NK-92 treated with Interleukin-12 subunit alpha and Interleukin-12 subunit beta, amount 100 ng/mL, for 24 hours (cell line): ENCODE measurements around the gene KCNH4.
A peak's percentile ranks its signal among the peaks of the same experiment; 100 is the strongest.
"Not testable (repeated sequence)": the region's sequence is repeated elsewhere in the genome, so short reads cannot be mapped to it uniquely, and the experiment has no call there.

Source experiments
- DNase-seq: peaks from one replicate; lab custom pipeline; 2025; lab: John Stamatoyannopoulos, UW

Gene KCNH4

DNA sequence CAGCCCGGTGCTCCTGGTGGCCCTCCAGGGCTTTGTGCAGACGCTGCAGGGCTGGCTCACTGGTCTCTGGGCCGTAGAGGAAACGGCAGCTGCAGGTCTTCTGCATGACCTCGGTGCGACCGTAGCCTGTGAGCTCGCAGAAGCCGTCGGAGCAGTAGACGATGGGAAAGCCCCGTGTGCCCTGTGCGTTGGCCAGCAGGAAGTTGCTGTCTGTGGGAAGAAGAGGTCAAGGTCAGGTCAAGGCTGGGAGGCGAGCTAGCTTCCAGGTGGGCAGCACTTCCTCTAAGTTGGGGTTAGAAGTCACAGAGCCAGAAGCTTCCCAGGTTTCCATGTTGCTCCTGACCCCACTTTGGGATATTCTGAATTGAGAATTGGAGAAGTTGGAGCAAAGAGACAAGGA is 2.1 kb downstream of the KCNH4 start:
- no peak for DNase-seq

DNA sequence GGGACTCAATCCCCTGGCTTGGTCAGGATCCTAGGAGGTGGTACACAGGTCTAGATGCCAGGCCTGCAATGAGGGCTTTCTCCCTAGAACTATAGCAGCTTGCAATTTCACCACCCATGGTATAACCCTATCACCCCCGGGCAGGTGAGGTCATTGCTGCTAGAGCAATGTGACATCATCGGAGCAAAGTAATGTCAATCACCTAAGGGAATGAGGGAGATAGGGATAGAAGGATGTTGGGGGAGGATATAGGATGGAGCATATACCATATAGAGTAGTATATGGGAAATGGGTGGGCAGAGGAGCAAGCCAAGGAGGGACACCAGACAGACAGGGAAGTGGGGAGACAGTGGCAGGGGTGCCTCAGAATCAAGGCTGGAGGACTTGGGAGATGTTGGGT is 3.3 kb downstream of the KCNH4 start:
- DNase-seq, result no peak

DNA sequence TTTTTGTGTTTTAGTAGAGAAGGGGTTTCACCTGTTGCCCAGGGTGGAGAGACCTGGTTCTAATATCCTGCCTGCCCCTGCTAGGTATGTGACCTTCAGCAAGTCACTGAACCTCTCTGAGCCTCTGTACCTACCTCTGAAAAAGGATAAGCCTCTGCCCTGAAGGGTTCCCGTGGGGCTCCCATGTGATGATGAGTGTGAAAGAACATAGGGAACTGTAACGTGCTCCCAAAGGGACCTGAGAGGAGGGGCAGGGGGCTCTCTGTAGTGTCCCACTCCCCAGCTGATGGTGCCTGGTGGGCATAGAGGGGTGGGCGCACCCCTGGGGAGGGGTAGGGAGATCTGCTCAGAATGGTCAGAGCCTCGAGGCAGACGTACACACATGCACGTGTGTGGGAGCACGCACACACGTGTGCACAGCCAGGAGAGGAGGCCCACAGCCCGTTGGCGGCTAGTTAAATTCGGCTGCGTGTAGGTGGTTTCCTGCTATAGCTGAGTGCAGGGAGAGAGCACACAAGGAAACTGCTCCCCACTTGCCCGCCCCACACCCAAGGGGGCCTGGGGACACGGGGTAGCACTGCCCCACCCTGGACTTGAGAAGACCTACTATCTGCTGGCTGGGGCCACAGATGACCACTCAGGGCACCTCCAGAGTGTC is 6.7 kb downstream of the KCNH4 start:
- DNase-seq, result no peak

DNA sequence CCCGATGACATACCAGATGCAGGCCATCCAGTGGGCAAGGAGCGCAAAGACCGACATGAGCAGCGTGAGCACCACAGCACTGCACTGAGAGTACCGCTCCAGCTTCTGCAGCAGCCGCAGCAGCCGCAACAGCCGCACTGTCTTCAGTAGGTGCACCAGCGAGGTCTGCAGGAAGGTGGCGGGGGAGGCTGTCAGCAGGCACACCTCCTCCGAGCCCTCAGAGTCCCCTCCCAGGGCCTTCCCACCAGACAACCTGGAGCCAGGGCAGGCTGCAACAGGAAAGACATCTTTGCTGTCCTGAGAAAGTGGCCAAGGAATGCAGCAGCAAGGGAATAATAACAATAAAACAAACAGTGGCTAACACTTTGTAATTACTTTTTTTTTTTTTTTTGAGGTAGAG is 9.1 kb downstream of the KCNH4 start:
- DNase-seq, result no peak

- DNase-seq, result no peak
Measured at GRCh38 chr17:42169351-42169750, 11.6 kb downstream of the KCNH4 start.

DNA sequence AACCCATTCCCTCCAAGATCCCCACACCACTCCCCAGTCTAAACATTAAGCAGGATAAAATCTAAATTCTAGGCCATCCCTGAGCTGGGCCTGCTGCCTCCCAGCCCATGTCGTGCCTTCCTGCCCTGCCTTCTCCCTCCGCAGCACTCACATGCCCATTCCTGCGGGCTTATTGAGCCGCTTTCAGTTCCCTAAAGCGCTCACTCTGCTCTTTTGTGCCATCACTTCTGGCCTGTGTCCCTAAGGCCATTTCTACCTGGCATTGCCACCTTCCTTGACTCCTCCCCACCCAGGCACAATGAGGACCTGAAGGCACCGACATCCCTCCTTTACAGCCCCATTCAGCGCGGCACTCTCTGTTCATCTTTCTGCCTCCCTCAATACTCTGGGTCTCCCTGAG is 13.1 kb downstream of the KCNH4 start:
- no peak for DNase-seq

DNA sequence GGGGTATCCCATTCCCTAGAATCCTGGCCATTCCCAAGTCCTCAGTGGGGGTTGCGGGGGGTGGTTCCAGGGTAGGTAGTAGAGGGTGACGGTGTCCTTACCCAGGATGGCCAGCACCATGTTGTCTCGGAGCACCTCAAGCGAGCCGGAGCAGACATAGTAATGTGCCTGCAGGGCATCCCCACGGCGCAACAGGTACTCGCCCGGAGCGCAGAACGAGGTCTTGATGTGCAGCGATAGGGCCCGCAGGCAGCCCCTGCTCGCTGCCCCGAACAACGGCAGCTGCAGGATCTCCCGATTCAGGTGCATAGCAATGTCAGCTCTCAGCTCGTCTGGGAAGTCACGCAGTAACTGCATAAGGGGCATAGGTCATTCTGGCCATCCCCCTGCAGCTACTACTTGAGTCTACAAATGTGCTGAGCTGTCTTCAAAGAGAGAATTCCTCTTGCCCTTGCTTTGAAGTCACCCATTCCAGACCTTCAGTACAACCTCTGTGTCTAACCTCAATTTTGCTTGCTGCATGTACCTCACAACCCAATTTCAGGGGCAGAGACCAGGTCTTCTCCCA is 14.7 kb downstream of the KCNH4 start:
- DNase-seq, result no peak

- DNase-seq, result no peak
Measured at GRCh38 chr17:42165751-42166150, 15.2 kb downstream of the KCNH4 start.

- no peak for DNase-seq
Measured at GRCh38 chr17:42163696-42164407, 17.1 kb downstream of the KCNH4 start.

DNA sequence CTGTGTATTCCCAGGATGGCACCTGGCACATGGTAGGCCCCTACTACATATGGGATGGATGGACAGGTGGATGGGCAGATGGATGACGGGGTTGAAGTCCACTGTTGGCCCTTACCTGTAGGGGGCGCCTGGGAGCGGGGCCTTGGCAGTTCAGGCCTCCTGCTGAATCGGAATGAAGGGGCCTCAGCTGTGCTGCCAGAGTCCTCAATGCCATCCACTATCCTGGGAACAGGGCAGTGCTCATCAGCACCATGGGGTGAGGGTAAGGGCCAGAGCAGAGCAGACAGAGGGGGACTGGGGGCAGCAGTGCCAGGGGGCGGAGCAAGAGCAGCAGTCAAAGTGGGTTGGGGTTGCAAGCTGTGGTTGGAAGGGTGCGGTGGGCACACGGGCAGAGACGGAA is 17.8 kb downstream of the KCNH4 start:
- DNase-seq, result peak; percentile 6

- no peak for DNase-seq
Measured at GRCh38 chr17:42160531-42160910, 20.4 kb downstream of the KCNH4 start.

- no peak for DNase-seq
Measured at GRCh38 chr17:42159796-42160530, 21.0 kb downstream of the KCNH4 start.

GRCh38 chr17:42155614-42156045 is 25.3 kb downstream of the KCNH4 start:
- DNase-seq, result no peak

GRCh38 chr17:42153919-42154742 is 26.8 kb downstream of the KCNH4 start:
- DNase-seq, result no peak

- DNase-seq, result no peak
Measured at GRCh38 chr17:42146911-42147607, 33.9 kb downstream of the KCNH4 start.

DNA sequence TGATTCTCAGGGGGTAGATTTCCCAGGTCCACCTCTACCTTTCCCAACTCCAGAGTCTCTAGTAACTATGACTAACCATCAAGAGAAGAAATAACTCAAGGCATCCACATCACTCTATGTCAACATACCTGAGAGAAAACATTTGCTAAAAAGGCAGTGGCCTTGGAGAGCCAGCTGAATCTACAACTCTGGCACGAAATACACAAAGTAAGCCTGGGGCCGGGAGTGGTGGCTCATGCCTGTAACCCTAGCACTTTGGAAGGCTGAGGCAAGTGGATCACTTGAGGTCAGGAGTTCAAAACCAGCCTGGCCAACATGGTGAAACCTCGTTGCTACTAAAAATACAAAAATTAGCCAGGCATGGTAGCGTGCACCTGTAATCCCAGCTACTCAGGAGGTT is 37.8 kb downstream of the KCNH4 start:
- DNase-seq, result not testable (repeated sequence)

DNA sequence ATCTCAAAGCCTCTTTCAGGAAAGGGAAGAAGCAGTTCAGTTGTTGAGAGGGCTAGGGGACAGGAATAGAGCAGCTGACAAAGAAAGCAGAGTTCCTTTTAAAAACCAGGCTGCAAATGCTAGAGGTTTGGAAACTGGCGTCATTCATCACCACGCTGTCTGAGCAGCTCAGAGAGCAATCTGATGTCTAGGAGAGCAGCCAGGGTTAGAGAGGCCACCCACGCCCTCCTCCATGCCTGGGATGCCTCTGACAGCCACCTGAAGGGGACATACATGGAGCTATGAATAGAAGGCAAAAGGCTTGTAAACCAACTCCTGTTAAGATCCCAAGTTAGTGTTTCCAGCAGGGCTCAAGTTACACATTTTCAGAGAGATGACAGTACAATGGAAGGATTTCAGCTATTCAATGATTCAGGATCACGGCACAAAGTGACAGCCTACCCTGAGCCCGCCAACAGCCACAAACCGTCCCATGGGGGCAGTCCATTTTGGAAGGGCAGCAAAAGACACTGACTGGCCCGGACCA is 38.5 kb downstream of the KCNH4 start:
- no peak for DNase-seq

DNA sequence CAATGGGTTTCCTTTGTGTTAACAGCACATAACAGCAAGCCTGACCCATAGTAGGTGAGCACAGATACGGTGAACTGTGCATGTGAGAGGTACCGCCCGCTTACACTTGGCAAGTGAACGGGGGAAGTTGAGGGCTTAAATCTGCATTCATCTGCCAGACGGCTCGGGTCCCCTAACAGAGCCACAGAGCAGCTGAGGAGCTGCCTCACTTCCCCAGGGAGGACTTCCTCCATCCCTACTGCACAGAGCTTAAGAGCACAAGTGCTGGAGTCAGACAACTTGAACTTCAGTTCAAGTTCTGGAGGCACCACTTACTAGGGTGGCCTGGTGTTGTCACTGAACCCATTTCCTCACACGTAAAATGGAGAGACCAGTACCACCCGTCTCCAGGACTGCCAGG is 39.6 kb downstream of the KCNH4 start:
- DNase-seq, result no peak

- DNase-seq, result not testable (repeated sequence)
Measured at GRCh38 chr17:42140690-42141089, 40.3 kb downstream of the KCNH4 start.

DNA sequence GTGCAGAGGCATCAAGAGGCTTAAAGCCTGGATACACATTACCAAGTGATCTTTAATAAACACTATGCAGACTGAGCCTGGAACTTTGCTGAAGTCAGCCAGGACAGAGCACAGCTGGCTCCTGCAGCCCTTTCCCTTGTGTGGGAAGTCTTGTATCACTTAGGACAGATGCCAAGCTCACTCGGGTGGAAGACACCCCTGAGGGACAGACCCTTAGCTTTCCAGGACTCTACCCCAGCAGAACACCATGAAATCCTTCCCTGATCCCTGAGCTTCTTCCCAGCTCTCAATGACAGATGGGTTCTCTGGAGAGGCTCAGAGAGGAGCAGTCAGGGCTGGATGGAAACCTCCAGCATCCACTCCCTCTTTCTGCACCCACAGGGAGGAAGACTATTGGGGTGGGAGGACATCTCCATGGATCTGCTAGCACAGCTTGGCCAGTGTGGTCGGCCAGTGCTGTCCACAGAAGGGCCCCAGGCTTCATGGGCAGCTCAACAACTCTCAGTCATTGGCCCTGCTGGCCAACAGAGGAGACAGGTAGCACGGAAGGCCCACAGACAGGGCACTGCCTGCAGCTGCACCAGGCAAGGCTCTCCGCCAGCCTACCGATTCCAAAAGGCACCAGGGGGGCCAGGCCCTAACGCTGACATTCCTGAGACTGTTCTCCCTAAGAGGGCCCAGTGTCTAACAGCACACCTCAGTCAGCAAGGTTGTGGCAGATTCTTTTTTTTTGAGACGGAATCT is 42.0 kb downstream of the KCNH4 start:
- DNase-seq, result no peak
